Hepatic stellate cell (primary cell): ENCODE data around the gene PABPC1L.
"Not testable (repeated sequence)": the region's sequence is repeated elsewhere in the genome, so short reads cannot be mapped to it uniquely, and the experiment has no call there.

Experiments used
- DNase-seq: peaks from one replicate; pipeline ENCODE4 v3.0.0; 2011; ENCODE audit warnings: low spot score

Gene PABPC1L

DNA sequence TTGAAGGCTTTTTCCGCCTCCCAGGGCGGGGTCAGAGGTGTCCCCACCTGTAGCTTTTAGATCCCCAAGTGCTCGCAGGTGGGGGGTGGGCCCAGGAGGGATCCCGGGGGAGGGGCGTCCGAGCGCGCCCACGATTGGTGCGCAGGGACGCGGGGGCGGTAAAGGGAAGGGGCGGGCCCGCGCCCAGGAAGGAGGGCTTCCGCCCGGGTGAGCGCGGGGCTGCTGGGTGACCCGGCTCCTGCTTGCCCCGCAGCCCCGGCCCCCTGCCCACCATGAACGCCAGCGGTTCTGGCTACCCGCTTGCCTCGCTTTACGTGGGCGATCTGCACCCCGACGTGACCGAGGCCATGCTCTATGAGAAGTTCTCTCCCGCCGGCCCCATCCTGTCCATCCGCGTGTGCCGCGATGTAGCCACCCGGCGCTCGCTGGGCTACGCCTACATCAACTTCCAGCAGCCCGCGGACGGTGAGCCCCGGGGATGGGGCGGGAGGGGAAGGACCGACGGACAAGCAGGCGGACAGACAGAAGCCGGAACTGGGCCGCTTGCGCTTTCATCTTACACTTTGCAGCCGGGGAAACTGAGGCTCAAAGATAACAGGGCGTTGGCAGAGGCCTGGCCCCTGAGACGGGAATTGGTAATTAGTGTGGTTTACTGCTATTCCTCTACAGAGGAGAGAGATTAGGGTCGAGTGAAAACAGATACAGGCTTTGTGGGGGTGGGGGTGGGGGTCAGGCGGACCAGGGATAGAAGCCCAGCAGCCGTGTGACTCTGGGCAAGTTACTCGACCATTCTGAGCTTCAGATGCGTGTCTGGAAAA, at the start of gene PABPC1L:
Gene PABPC1L, plus strand, starts transcription at position 189 of the 818 bp plus-strand sequence. Its CDS starts 84 bp downstream, at position 273.
- DNase-seq = peak; percentile 79

DNA sequence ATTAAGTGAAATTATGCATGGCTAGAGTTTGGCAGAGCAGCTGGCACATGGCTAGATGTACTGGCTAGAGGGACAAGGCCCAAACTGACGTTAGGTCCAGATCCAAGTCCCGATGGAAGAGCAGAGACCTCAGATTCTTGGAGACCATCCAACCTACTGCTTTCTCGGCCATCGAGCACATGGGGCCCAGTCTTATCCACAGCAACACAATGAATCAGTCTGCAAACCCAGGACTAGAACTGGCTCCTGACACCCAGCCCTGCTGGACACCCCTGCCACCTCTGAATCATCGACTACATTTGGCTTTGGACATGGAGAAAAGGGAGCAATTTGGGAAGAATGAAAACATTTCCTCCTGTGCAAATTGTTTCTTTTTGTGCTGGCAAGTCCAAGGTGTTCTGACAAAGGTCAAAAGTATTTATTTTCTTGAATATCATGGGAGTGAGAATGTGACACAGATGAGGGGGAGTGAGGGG, 48.3 kb upstream of the PABPC1L start:
- peak; percentile 24 for DNase-seq

DNA sequence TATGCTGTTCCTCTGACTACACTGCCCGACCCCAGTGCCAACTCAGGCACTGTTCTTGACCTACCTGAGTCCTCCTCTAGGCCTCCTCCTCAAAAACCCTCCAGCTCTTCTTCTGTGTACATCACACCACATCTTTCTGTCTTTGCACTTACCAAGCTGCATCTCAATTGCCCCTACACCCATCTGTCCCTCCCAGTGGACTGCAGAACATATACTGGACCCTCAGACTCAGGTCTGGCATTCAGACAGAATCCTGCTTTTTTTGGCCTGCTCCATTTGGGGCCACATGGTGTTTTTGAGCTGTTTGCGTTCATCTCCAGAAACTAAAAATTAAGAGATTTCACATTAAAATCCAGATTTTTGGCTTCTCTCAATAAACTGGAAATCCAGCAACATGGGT, 47.6 kb upstream of the PABPC1L start:
- no peak for DNase-seq

DNA sequence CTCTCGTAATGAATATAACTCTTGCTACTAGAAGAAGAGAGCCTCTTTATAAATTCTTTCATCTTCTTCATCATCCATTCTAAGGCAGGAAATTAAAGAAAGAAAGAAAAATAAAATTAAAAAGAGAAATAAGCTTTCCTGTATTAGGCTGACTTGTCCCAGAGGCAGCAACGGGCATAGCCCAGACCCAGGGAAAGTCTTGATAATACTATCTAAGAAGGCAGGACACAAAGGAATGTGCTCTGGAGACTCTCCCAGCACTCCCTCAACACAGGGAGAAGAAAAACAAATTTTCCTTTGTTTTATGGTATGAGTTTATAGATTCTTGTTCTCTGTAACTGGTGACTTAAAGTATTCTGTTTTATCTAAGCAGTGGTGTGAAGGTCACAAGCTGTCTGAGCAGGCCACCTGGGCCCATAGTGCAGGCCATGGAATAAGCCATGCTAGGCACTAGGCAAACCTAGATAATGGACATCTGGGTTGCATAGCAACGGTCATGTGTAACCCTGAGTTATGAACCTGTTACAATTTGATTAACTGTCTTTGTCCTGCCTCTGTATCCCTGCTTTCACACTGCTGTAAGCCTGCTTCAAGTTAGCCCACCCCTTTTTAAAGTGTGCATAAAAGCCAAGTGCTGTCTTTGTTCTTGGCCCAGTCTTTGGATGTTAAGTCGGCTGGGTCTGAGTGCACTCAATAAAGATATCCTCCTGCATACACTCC, 46.3 kb upstream of the PABPC1L start:
- not testable (repeated sequence) for DNase-seq

DNA sequence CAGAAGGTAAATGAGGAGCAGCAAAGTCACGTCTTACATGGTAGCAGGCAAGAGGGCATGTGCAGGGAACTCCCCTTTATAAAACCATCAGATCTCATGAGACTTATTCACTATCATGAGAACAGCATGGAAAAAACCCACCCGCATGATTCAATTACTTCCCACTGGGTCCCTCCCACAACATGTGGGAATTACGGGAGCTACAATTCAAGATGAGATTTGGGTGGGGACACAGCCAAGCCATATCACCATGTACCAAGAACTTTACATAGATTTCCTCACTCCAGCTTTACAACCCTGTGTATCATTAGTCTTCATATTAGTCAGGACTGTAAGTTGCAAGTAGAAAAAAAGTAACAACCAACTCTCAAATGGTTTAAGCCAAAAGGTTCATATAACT, 45.4 kb upstream of the PABPC1L start:
- DNase-seq = not testable (repeated sequence)

DNA sequence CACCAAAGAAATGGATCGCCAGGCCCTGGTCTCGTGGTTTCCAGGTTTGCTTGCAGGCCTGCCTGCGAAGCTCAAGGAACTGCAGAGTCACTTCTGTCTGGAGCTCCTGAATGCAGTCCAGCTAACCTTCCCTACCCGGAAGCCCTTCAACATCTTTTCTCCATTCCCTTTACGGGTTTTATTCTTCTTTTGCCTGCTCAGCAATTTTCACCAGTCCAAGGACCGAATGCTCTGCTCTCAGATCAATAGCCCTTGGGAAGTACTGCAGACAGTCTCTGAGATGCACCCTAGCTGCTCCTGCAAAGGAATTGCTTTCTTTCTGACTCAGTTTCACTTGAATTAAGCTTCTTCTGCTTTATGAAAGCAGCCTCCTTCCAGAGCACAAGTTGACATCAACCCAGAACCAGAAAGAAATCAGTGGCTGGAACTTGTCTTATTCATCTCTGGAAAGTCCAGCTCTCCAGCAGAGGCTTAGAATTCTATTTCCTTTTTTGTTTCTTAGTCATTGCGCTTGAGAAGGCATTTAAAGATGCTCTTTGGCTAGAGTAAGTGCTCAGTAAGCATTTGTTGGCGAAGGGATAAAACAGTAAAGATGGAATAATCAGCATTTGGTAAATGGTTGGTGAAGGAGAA, 43.0 kb upstream of the PABPC1L start:
- DNase-seq = no peak

DNA sequence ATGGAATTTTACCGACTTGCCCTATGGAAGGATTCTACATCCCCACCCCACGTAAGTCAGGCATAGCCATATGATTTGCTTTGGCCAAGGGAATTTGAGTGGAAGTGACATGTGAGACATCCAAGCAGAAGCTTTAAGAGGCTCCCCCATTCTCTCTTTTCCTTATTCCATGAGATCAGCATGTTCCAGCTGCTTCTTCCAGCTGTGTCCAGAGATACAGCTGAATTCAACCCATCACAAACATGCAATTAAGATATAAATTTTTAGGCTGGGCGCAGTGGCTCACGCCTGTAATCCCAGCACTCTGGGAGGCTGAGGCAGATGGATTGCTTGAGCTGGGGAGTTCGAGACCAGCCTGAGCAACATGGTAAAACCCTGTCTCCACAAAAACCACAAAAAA, 40.4 kb upstream of the PABPC1L start:
- DNase-seq = no peak

DNA sequence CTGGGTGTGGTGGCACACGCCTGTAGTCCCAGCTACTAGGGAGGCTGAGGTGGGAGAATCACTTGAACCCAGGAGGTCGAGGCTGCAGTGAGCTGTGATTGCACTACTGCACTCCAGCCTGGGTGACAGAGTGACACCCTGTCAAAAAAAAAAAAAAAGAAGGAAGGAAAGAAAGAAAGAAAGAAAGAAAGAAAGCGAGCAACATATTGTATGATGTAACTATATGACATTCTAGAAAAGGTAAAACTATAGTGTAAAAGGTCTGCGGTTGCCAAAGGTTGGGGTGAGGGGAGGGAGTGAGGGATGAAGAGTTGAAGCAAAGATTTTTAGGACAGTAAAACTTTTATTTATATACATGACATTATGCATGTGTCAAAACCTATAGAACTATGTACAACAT, 27.5 kb upstream of the PABPC1L start:
- not testable (repeated sequence) for DNase-seq

DNA sequence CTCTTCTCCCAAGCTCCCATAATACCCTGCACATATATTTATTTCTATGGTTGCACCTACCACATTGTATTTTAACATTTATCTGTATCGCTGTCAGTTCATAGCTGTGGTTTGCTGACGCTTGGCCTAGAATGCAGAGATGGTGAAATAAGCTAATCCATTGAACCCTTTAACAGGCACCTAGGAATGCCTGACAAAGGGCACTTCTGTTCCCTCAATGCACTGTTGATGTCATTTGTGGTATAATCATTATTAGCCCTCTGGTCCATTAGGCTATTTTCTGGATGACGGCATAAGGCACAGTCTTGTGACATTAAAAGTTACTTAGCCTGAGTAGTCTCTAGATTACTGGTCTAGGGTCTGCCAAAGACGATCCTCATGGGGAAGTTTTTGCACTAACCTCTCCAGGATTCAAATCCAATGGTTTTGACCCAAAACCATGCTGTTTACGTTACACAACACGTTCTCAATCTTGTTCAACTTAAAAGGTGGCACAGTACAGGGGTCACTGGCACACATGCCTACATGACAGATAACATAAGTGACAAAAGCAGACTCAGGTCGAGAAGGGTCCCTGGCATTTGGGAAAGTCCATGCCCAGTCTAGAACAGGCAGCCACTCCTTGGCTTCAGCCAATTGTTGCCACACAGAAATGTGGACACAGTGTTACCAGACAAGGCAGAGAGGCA, 26.5 kb upstream of the PABPC1L start:
- no peak for DNase-seq

DNA sequence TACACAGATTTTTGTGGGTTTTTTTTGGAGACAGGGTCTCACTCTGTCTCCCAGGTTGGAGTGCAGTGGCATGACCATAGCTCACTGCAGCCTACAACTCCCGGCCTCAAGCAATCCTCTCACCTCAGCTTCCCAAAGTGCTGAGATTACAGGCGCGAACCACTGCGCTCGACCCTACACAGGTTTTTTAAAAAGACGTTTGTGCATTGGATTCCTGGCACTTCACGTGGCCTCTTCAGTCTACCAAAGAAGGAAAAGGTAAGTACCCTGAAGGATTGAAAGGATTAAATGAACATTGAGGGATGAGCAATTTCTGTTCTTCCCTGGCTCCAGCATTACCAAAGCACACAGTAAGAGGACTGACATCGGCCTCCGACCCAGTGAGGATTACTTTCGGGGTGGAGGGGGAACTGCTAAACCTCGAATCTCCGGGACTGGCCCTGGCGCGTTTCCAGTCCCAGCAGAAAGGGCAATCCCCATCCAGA, 24.9 kb upstream of the PABPC1L start:
- DNase-seq = no peak

DNA sequence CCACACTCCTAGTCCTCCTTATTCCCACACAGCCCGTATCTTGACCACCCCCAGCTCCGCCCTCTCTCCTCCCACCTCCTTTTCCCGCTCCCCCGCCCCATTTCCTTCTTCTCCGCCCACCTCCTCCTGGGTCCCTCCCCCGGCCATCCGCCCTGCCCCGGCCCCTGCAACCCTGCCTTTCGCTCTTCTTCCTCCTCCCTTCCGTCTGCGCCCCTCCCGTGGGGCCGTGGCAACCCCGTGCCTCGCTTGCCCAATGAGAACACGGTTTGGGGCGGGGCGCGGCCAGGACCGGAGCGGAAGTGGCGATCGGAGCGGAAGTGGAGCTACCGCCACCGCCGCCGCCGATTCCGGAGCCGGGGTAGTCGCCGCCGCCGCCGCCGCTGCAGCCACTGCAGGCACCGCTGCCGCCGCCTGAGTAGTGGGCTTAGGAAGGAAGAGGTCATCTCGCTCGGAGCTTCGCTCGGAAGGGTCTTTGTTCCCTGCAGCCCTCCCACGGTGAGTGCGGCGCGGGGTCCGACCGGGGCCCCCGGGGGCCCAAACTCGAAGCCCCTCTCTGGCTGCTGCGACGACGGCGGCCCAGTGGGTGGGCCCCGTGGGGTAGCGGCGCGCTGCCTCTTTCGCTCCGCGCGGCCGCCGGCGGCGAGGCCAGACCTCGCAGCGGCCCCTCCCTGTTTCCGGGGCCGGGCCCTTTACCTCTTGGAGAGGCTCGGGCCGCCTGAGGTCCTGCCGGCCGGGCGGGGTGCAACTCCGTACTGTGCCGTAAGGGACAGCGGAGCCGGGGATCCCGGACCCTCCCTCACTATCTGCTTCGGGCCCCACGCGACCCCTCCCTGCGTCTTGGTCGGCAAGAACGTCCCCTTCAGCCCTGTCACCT, 24.2 kb upstream of the PABPC1L start, which contains the start of gene YWHAB:
Gene YWHAB, plus strand, starts transcription at position 314 of the 874 bp plus-strand sequence. CDS start 15,829 bp downstream, outside the sequence.
- DNase-seq = peak; percentile 92

DNA sequence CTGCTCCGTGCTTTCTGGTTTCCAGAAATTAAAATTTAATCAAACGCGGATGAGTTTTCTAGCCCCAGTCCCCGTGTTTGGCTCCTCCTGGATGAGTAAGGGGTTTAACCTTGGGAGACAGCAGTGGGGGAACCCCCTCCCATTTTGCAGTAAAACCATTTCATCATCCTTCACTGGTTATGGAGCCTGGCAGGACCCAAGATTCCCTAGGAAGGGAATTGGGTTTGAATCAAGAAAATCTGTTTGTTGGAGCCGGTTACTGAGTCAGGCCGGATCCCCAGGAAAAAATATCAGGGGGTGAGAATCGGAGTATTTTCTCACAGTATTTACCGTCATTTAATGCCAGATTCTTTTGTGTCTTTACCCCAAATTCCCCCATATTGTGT, 23.6 kb upstream of the PABPC1L start:
- DNase-seq = no peak

DNA sequence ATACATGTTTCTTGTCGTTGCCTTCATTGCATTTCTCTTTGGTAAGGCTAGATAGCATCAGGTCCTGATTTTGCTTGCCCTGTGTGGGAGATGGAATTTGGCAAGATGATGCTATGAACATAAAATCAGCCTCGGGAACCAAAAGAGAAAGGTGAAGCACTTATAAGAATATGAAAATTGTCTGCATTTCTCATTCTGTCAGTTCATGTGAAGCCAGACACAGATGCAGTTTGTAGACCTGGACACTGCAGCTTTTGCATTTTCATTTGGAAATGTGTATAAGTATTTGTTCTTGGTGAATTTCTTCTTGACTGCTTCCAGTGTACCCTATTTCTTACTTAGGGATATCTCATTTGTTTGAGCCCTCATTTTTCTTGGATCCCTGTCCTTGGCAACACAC, 23.0 kb upstream of the PABPC1L start:
- DNase-seq = no peak

DNA sequence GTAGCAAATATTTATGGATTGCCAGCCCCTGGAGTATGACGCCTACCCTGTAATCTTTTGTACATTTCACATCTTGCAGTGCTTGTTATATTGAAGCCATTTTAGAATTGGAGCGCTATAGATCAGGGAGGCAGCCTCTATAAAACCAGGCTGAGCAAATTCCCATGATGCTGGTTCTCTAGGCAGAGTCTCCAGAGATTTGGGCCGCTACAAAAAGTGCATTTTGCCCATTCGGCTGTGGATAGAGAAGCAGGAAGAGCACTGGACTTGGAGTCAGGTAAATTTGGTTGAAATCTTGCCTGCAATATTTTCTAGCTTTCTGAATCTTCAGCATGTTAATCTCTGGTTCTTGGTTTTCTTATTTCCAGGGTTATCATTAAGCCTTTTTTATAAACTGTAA, 22.4 kb upstream of the PABPC1L start:
- DNase-seq = no peak

DNA sequence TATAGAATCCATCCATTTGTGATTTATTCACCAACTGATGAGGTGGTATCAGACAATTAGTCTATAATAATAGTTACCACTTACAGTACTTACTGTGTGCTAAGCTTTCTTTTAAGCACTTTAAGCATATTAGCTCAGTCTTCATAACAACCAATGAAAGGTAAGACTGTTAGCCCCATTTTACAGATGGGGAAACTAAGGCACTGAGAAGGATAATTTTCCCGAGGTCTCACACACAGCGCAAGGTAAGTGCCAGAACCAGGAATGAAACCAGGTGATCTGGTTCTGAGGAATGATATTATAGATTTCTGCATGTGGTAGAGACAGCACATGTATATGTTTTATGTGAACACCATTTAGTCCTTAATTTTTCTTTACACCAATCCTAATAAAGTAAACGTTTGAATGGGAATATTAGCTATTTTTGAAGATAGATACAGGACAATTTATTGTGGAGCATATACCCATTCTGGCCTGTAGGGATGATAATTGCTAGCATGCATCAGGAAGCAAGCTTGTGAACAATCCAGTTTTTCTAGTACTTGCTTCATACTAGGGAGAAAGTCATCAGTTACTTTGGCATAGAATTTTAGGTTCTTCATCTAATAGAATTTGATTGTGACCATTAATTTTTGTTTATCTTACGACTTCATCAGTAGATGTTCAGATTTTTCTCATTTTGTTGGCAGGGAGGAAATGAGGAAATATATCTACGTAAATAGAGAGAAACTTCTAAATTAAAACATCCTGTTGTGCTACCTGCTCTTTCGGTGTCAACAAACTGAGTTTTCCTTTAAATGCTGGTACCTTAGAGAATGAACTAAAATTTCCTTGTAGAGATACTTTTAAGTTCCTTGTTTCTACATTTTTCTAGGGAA, 21.4 kb upstream of the PABPC1L start:
- no peak for DNase-seq

DNA sequence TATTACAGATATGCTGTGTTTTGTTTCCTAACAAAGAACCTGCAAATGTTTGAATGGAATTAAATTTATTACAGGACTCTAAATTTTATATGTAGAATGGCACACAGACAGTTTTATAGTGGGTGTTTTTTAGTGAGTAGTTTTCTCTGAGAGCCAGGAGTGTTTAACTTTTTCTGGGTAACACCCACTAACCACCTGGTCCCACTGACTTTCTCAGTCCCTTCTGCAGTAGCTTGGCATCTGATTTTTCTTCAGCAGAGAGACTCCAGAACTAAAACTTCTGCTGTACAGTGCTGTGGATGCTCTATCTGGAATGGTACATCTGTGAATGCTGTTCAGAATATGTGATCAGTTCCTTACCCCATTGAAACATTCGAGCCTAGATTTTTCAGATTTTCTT, 18.0 kb upstream of the PABPC1L start:
- no peak for DNase-seq

DNA sequence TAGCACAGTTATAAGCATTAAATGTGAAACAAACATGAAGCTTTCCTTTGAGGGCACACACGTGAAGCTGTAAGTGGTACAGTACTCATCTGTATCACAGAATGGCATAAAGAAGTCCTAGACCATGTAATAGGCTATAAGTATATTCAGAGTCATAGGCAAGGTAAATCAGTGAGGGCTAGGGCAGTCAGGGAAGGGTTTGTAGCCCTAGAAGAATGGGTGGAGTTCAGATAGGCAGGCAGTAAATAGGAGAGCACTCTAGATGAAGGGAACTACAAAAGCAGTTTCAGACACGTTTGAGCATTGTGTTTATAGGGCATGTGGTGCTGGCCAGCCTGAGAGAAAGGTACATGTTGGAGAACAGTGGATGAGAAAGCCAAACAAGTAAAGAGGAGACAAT, 14.9 kb upstream of the PABPC1L start:
- DNase-seq = no peak

DNA sequence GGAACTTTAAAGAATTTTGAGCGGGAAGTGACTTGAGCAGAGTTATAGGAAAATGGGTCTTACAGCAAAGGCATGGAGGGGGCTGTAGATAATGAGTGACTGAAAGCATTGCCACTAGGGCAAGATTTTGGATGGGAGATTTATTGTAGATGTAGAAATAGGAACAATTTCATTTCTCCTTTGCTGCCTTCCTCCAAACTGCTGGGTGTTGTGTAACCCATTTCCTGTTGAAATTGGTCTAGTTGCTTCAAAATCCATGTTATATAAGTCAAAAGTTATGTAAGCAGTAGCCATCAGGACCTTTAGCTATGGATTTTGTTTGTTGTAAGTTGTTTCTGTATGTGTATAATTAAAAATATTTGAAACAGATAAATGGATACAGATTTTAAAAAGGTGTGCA, 13.3 kb upstream of the PABPC1L start:
- DNase-seq = no peak

DNA sequence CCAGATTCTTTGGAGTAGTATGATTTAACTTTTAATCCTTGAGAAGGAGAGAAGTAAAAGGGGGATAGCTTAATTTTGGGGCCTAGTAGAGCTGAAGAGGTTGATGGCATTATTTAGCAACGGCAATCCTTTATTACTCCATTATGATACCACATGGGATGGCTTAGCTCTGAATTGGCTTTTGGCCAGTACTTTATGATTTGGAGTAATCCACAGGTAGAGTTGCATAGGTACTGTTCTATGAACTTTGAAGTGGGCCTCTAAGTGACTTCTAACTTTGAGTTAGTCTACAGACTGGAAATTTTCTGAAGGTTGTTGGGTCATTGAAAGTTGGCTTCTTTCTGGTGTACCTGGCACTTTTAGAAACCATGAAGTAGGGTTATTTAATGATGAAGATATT, 12.7 kb upstream of the PABPC1L start:
- DNase-seq = no peak
